ENCODE data around the gene SYT13.
A peak's percentile ranks its signal among the peaks of the same experiment; 100 is the strongest.

SYT13 gene

DNA sequence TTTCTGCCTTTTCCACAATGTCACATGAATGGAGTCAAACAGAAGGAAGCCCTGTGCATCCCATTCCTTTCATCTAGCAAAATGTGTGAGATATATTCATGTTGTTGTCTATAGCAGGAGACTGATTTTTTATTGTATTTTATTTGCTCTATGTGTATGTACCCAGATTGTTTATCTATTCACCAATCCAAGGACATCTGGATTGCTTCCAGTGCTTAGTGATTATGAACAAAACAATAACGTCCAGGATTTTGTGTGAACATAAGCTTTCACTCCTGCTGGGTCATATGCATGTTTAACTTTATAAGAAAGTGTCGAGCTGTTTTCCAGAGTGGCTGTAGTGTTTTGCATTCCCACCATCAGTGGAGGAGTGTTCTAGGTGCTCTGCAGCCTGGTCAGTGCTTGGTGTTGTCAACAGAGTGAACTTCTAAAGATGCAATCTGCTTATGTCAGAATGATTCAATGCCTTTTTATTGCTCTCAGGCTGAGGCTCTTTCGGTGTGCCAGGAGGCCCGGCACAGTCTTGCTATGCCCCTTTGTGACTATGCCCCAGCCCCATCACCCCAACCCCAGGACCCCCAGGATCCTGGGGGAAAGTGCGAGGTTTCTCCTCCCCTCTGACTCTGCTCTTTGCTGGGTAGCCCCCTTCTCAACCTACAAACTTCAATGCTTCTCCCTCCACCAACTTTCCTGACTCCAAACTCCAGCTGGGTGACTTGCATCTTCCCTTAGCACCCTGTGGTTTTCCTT is 19.9 kb upstream of the SYT13 start:
- no peak for DNase-seq

DNA sequence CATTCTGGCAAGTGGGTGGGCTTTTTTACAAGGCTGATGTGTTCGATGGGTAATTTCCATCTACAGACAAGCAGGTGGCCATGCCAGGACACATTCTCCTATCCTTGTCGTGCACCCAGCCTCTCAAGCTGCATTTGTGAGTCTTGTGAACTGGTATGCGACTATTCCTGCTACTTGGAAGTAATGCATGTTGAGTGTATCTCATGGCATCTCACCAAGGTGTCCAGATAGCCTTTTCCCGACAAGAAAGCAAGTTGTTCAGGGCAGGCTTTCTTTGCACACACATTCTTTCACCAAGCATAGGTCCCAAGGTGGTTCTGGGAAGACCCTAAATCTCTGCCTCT is 18.8 kb upstream of the SYT13 start:
- DNase-seq, result no peak

DNA sequence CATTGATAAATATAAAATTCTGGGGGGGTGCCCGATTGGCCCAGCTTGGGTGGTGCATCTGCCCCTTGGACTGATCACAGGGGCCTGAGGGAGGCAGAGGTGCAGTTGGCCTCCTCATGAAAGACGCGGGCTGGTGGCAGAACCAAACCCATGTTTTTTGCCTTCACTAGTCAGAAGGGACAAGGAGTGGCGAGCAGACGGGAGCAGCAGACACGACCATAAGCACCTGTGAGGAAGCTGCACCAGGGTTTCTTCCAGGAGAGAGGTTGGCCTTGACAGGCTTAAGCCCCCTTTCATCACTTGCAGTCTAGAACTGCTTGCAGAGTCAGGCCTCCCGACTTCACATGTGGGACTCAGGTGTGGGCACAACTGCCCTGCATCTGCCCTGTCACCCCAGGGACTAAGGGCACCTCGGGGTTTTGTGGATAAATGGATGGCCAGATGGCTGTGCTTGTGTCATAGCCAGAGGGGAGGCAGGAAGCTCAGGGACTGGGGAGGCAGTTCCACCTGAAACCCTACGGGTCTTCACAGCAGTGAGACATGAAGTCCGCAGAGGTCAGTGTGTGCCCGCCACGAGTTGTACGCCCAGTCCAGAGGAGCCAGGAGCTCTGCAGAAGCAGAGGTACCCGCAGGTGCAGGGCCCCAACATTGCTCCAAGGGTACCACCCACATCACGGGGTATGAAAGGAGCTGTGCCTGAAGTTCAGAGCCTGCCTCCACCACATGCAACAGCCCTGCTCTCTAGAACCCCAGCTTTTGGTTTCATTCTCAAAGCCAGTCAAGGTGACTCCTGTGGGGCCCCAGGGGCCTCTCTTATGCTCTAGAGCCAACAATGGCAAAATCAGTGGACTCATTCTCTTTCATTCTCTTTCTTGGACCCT is 18.2 kb upstream of the SYT13 start:
- no peak for DNase-seq

DNA sequence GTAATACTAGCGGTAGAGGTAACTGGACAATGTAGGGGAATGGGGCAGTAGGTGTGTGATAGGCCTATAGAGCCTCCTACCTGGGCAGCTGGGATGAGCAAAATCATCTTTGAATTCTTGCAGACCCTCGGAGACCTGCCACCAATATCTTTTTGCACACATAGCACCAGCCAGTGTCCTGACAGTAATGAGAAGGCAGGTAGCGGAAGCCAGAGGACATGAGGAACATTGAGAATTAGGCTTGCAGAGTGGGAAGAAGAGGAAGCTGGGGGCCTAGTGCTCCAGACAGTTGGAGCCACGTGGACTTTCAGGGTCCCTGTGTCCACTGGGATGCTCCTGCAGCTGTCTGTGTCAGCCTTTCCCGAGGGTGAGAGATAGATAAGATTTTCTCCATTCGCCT is 17.2 kb upstream of the SYT13 start:
- DNase-seq, result no peak

DNA sequence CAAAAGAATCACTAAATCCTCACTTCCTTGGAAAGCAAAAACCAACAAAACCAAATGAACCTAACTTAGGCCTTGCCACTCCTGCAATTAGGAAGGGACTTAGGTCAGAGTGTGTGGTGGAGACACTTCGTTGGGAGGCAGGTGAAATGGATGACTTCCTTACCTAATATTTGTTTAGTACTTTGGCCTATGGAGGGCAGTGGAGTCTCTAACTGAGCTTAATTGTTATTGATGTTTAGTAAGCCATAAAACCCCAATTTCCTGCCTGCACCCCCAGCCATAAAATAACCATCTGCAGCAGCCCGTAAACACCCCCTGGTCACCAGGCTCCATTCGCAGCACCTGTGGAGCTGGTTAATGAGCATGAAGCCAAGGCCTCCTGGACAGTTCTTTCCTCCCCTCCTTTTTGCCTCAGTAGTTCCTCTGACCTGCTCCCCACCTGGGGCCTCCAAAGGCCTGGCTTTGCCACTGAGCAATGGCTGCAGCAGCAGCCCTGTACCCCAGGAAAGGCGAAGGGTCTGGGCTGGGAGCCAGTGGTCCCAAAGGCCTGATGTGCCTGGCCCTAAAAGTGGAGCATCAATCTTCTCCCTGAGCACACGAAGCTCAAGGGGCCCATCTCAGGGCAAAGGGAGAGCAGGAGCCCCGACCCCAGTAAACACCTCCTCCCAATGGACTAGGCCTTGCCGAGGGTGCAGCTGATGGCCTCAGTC is 15.6 kb upstream of the SYT13 start:
- no peak for DNase-seq

DNA sequence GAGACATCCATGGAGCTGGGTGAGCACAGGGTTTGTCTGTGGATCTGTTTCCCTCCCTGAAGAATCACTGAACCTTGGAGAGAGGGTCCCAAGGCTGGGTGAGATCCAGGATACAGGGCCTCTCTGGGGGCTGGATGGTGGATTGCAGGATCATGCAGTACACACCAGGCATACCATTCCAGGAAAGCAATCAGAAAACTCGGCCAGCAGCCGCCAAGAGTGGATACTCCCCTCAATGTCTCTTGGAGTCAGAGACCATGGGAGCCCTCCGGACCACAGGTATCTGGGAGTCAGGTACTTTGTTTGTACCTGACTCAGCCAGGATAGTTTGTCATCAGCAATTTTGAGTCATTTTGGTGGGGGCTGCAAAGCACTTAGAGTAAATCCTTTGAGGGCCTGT is 14.6 kb upstream of the SYT13 start:
- DNase-seq, result no peak

DNA sequence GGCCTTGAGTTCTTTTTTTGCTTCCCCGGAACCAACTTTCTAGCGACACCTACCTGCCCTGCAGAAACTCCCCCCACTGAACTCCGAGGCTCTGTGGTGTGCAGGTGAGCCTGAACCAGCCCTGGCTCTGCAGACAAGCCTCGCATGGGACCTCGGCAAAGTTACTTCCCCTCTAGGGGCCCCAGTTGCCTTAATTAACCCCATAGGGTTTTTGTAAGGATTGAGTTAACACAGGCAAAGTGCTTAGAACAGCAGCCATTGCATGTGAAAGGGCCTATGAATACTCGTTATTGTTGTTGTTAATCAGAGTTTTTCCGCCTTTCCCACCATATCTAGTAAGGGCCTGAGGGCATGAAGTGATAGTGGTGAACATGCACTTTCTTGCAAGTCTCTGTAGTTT is 12.6 kb upstream of the SYT13 start:
- DNase-seq, result no peak

DNA sequence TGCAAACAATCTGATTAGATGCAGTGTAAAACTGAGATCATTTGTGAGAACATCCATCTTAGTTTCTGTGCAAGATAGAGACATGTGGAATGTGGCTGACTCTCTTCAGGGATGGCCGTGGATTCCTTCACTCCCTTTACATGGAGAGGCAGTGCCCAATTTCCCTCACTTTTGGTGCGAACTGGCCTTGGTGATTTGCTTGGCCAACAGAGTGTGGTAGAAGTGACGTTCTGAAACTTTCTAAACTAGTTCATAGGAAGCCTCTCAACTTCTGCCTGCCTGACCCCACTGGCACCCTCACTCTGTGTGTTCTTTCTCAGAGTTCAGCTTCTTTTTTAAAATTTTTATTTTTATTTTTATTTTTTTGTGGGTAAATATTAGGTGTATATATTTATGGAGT is 9.9 kb upstream of the SYT13 start:
- DNase-seq, result no peak

DNA sequence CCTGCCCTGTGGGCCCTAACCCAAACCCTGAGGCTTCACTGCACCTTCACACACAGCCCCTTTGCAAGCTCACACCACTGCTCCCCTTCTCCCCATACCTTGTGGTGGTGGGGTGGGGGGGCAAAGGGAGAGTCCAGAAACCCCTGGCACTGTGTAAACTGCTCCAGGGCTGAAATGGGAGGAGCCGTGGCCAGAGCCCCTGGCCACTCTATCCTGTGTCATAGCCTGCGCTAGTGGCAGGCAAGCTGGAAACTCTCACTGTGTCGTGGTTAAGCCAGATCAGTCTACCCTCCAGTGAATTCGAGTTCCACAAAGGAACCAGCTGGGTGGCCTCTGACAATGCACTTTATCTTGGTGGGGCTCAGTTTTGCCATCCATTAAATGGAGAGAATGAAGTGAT is 8.4 kb upstream of the SYT13 start:
- DNase-seq, result no peak

DNA sequence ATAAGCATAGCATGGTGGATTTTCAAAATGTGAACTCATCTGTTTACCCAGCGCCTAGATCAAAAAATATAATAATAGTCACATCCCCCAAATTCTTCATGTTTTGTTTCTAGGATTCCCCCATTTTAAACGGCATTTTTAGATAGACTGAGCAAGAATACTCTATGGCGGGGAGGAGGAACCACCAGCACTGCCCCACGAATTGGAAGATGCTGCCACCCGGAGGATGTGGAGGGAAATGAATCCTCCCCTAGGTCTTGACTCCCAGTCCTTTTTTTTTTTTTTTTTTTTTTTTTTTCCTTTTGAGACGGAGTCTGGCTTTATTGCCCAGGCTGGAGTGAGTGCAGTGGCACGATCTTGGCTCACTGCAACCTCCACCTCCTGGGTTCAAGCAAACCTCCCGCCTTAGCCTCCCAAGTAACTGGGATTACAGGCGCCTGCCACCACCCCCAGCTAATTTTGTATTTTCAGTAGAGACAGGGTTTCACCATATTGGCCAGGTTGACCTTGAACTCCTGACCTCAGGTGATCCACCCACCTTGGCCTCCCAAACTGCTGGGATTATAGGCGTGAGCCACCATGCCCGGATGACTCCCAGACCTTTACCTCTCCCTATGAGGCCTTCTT is 7.5 kb upstream of the SYT13 start:
- peak; percentile 81 for DNase-seq

DNA sequence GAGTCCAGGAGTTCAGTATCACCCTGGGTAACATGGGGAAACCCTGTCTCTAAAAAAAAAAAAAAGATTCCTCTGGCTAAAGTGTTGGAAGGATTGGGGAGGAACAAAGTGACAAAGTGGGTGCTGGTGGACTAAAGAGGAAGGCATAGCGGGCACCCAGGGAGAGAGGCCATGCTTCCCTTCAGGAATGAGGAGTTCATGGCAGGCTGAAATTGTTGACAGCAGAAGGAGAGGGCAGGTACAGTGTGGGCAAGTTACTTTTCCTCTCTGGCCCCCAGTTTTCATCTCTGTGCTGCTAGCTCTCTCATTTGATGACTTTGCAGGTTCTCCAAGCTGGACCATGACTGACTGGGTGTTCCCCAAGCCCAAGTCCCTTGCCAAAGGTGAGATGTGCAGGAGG is 4.4 kb upstream of the SYT13 start:
- no peak for DNase-seq

DNA sequence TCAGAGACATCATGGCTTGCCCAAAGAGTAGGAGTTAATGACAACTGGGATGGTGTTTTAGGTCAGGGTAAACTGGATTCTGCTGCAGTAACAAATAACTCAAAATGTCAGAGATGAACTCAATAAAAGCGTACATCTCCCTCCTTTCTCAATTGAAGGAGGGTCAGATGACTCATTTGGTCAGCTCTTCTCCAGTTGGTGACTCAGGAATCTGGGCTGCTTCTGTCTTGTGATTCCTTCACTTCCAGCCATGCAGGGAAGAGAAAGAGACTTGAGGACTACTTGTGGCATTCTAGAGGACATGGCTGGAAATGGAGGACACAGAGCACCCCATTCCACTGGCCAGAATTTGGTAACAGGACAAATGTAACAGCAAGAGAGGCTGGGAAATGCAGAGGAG is 3.2 kb upstream of the SYT13 start:
- DNase-seq, result peak; percentile 76

DNA sequence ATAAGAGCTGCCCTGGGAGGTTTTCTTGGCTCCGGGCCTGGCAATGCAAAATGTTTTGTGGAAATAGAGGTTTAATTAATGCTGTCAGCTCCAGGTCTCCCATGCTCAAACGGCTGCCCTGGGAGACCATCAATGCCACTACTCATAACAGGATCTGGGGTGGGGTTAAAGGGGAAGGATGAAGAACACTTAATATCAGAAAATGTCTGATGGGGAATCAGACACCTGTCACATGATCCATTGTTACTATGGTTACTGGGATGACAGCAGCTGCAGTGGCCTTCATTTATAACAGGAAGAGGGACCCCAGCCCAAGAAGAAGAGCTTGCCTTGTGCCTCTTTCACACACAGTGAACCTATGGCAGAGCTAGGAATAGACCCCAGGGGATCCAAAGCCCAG is 2.2 kb upstream of the SYT13 start:
- no peak for DNase-seq

DNA sequence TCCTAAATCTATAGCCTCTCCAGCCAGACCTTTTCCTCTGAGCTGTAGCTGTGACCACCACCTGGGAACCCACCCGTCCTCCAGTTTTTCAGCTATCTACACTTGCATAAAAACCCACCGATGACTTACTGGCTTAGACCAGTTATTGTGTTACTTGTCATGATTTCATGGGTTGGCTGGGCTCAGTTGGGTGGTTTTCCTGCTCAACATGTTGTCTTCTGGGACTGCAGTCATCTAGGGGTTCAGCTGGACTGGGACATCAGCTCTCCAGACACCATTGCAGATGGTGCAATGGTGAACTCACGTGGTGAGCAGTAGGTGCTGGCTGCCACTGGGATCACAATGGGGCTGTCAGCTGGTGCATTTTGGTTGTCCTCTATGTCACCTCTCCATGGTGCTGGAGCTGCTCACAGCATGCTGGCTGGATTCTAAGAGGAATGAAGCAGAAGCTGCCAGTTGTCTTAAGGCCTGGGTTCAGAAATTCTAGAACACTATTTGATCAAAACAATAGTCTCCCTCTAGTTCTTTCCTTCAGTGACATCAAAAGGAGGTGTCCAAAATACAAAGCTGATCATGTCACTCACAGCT is 1.3 kb upstream of the SYT13 start:
- no peak for DNase-seq

DNA sequence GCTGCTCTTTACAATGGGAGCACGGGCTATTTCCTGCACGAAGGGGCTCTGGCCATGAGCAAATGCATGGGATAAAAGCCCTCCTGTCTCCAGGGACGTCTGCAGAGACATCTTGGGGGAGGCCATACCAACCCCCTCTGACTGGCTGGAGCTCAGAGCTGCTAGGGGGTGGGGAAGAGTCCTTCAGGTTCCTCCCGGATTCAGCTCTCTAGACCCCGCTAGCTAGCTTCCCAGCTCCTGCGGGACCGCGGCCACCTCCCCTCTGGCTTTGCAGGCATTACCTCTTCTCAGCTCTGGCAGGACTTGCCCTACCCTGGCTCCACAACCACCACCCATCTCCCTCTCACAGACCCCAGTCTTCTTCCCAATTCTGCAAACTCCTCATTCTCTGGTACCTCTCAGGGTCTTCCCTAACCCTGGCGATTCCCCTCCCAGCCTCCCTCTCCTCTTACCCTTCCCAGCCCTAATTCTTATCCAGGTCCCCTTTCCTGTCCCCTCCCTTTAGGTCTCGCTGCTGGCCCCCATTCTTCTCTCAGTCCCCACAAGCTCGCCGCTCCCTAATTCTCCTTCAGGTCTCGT is 802 bp downstream of the SYT13 start:
- DNase-seq, result no peak

DNA sequence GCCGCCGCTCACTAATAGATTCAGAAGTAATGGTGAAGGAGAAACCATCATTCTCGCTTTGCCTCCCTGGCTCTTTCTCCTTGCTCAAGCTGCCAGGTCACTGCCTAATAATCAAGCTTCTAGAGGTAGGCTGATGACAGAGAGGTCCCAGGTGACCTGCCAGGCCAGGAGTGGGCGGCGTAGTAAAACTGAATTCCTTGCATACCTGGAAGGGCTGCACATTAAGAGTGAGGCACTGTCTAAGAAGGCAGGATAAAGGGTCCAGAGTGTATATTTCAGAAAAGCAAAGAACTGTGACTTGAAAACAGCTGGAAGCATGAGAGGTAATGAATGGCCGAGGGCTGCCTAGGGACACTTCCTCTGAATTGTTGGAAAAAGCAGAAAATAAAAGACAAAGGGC is 4.1 kb downstream of the SYT13 start:
- no peak for DNase-seq

DNA sequence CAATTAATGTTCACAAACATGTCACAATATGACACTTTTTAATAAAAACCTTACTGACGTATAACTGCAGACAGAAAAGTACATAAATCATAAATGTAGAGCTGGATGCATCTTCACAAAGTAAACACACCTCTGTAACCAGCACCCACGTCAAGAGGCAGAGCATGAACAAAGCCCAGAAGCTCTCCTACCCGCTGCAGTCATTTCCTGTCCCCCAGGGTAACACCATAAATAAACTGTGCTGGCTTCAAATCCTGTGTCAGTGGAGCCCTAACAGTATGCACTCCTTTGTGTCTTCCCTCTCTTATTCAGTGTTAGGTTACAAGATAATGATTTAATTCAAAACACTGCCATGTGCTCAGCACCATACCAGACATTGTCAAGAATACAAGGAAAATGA is 5.7 kb downstream of the SYT13 start:
- DNase-seq, result peak; percentile 41

DNA sequence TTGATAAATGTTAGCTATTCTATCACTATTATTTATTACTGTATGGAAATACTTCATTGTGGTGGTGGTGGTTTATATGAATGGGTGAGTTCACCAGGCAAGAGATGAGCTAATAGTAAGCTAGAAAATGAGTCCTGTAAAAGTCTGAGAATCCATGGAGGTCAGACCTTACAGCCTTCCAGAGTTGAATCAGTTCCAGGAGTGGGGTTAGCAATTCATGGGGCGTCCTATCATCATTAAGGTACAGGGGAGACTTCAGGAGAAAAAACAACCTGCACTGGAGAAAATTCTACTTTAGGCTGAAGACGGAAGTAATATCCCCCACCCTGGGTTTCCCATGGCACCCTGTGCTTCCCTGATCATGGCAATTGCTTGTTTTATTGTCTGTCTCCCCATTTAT is 6.5 kb downstream of the SYT13 start:
- no peak for DNase-seq

DNA sequence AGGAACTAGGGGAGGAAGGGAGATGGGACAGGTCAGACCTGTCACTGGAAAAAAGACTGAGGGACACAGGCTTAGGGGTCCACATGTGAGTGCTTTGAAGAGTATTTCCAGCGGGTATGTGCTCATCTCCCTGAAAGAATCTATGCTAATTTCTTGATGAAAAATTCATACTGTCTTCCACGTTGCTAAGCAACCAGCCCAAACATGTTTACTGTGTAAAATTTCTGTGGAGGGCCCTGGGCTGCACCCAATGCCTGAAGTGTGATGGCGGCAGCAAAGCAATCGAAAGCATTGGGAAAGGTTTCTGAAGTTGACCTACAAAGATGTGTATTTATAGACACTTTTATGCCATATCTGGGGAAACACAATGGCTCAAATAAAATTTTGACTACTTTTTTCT is 7.4 kb downstream of the SYT13 start:
- DNase-seq, result no peak

DNA sequence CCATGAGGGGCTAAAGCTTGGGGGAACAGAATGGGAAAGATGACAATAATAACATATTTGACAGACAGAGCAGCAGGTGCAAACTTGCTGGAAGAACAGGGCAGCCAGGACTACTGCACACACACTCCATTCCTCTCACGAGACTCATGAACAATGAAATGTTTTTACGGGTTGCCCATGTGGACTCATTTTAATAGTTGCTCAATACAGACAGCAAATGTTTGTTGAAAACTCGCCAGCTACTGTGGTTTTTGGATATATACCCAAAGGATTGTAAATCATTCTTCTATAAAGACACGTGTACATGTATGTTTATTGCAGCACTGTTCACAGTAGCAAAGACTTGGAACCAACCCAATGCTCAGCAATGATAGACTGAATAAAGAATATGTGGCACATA is 10.3 kb downstream of the SYT13 start:
- peak; percentile 54 for DNase-seq

DNA sequence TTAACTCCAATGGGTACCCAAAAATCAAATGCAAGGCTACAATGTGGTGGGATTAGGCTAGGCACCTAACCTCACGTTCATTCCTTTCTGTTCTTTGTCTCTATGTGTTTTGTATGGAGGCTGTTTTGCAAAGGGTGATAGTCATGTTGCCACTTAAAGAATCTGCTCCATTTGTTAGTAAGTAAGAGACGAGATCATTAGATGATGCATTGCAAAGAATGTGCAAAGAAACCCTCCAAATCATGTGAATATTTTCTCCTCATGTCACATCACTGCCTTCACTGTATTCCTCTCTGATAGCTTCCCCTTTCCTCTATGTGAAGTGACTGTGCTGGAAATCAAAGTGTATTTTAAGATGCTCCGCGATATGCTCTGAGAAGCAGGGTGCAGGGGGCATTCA is 11.9 kb downstream of the SYT13 start:
- DNase-seq, result peak; percentile 23

DNA sequence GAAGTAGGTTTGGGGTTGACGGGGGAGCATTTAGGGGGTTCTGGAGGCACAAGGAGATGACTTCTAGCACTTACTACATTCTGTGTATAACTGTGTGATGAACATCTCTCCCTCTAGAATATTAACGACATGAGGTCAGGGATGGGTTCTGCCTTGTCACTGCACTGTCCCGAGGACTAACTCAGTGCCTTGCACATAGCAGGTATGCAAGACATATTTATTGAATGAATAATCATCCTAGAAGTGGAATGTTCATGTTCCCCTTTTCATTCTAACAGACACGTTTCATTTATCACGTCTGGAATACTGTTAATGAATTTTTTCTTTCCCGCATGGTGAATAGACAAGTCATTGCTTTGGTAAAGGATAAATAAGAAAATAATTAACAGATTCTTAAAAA is 12.6 kb downstream of the SYT13 start:
- peak; percentile 29 for DNase-seq
